HG02571 (cell line): ENCODE results near the gene B3GNT9.

ENCODE experiments used
- ATAC-seq: cut with Tn5 transposase; IDR thresholded peaks from one replicate; pipeline ENCODE4 v1.9.1; 2021; ENCODE audit warnings: mild to moderate bottlenecking, moderate library complexity; ENCODE audit not compliant: unreplicated experiment

The B3GNT9 gene

GRCh38 chr16:67116388-67117311, 34.1 kb downstream of the B3GNT9 start:
- no peak for ATAC-seq

DNA sequence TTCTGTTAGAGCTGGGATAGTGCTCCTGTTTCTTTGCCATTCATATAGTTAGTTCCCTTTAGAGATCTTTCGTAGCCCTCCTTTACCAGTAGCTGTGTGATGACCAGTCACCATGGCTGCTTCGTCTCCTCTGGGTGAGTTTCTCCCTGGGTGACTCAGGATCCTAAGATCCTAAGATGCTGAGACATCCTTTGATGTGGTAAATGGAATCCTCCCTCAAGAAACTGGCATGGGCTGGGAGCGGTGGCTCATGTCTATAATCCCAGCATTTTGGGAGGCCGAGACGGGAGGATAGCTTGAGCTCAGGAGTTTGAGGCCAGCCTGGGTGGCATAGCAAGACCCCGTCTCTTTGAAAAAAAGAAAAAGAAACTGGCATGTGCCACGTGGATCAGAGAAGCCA, 35.2 kb downstream of the B3GNT9 start:
- no peak for ATAC-seq

DNA sequence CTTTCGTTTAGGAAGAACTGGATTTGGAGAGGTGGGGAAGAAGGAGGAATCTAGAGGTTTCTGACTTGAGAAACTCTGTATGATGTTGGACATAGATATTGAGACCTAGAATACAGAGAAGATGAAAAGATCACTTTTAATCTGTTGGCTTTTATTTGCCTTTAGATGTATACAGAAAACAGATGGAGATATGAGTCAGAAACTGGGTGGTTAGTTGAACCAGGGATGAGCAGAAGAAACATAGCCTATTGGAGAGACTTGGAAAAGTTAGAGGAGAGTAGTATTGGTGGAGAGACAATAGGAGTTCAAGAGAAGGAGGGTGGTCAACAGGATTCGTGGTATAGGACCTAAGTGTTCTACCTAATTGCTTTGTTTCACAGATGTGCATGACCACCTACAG, 36.0 kb downstream of the B3GNT9 start:
- no peak for ATAC-seq

GRCh38 chr16:67112591-67113399, 38.0 kb downstream of the B3GNT9 start:
- no peak for ATAC-seq

GRCh38 chr16:67111951-67112444, 38.8 kb downstream of the B3GNT9 start:
- ATAC-seq, result no peak

GRCh38 chr16:67109407-67110135, 41.2 kb downstream of the B3GNT9 start, which contains the start of gene PHAF1:
PHAF1 (plus strand) TSS chr16:67109941; CDS start chr16:67110176, 235 bp downstream.
- ATAC-seq, result peak; percentile 84

DNA sequence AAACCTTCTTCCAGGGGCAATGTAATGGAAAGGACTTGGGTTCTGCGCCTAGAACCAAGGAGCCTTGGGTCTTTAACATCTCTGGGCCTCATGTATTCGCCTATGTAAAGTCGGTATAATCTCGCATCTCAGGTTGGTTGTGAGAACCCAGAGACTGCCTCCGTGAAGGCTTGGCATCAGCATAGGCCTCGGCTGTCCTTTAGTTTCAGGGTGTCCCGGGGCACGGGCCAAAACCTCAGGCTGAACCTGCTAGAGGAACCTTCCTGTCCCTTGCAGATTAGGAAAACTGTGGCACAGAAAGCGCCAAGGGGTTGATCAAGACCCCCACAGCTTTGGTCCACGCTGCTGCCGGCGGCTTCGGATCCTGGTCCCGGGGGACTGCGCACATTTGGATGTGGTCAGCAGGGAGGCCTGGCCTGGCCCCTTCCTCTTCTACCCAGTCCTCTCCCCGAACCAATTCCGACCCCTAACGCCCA, 41.8 kb downstream of the B3GNT9 start:
- ATAC-seq, result no peak

- no peak for ATAC-seq
These were observed 42.3 kb downstream of the B3GNT9 start for GRCh38 chr16:67108489-67108888.

DNA sequence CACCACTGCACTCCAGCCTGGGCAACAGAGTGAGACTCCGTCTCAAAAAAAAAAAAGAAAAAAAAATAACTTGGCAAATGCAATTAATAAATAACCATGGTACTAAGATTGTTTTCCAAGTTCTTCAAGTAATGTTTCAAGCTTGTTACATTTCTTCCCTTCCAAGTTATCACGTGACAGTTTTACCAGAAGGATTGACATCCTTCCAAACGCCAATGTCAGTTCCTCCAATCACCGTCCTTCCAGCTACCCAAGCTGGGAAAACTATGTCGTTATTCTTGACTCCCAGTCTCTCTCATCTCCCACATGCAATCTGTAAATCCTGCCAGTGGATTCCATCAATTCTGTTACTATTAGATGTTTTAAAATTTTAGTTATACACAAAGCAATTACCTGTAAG, 44.9 kb downstream of the B3GNT9 start:
- no peak for ATAC-seq

DNA sequence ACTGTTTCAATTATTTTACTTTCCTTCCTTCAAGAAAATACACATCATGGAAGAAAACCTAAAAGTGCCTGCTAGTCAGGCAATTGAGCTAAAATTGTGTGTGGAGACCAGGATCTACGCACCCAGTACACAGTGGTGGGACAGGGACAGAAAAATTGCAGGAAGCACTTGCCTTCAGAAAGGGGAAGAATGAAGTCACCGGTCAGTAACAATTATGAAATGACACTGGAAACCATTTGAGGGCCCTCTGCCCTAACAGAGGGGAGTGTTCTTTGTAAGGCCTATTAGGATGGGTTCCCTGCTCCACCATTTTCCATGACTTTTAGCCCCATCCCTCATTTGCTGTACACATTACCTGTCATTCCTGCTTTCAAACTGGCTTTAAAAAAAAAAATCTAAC, 45.6 kb downstream of the B3GNT9 start:
- no peak for ATAC-seq

GRCh38 chr16:67104845-67105244, 46.0 kb downstream of the B3GNT9 start:
- ATAC-seq, result no peak

GRCh38 chr16:67104061-67104460, 46.7 kb downstream of the B3GNT9 start:
- no peak for ATAC-seq

- ATAC-seq, result no peak
These were observed 49.3 kb downstream of the B3GNT9 start for GRCh38 chr16:67101311-67102082.

DNA sequence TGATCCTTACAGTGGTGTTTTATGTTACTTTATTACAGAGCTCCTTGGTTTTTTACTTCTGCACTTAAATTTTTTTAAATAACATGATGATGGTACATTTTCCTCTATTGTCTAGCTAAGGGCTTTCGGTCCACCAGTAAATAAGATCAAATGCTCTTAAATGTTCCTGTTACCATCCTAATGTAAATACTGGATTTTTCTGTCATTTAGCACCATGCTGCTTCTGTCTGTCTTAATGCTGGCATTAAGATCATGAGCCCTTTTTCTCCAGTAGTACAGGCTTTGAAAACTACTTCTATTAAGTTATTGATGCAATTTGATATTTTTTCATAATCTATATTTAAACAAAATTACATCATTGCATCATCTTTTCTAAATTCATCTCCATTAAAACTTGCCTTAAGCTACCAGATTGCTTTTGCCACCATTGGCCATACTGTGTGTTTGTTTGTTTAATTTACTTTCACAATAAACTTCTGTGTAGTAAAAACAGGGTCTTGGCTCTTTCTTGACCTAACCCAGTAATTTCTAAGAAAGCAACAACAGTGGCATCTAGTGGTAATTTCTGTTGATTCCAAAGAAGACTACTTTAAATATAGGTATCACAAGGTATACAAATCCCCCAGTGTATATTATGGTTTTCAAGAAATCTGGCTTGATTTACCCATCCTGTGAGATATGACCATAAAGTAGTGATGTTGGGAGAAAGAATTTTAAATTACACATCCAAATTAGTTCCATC, 50.1 kb downstream of the B3GNT9 start:
- ATAC-seq, result no peak

DNA sequence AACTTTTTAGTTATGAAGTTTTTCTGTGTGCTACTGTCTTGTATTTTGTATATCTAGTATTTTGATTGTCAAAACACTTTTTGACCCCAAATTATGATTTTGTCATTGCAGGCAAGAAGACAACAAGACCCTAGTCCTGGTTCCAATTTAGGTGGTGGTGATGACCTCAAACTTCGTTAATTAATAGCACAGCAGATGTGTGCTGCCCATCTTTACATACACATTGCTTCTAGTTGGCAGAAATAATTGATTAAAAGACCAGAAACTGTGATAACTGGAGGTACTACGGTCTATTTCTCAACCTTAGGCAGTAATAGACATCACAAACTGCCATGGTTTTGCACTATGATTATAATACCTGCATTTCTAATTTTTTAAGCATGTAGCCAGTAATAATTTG, 52.2 kb downstream of the B3GNT9 start:
- ATAC-seq, result no peak
